Upper lobe of left lung (tissue), 4 donors: Measurements from ENCODE around the gene HOATZ.

ENCODE experiments used
- CTCF ChIP-seq, 6 experiments: fragments of 450-650 bp in 4 of 6; fragments of 200-600 bp in 2 of 6; sonication (generic) in 2 of 6; IDR thresholded peaks; one replicate each; pipeline ENCODE4 v1.5.1; 2016 to 2019; ENCODE audit warnings: antibody characterized with exemption in 6 of 6
- POLR2A ChIP-seq, 4 donors: fragments of 450-650 bp; IDR thresholded peaks; one replicate each; pipeline ENCODE4 v1.5.1; 2016 to 2017; ENCODE audit warnings: antibody characterized with exemption in 4 of 4, mild to moderate bottlenecking in 2 of 4

- TF ChIP-seq CTCF (IDR thresholded peaks at IDR 0.05) (no peak), POLR2A (IDR thresholded peaks at IDR 0.05) (no peak)
These were observed 58.0 kb downstream of the HOATZ start for GRCh38 chr11:111572581-111572980.
